B cell (primary cell): ENCODE data around the gene MCTP1. TPM values are rescaled to one million over a fixed set of nuclear protein-coding genes. Genes with fewer than 3 reads are reported as not detected.

Experiments used
- ATAC-seq: fragments of 200-7000 bp; cut with Tn5 transposase; one replicate; pipeline ENCODE4 v1.10.0; 2021; ENCODE audit warnings: low read depth, mild to moderate bottlenecking, moderate number of reproducible peaks, moderate library complexity
- CTCF ChIA-PET: fragments of 350-600 bp; sonication (Branson Sonifier 250); formaldehyde crosslinking; loops from one replicate; lab custom pipeline; 2021; ENCODE audit warnings: antibody characterized with exemption, inconsistent platforms; lab: Charles Lee
- POLR2A ChIA-PET: fragments of 350-600 bp; sonication (Branson Sonifier 250); formaldehyde crosslinking; loops from one replicate; lab custom pipeline; 2021; ENCODE audit warnings: antibody characterized with exemption; lab: Charles Lee
- DNase-seq: peaks from one replicate; pipeline ENCODE4 v3.0.0; 2013
- H2AFZ ChIP-seq: 2 replicates; pipeline ENCODE4 v1.6.1; 2012; ENCODE audit warnings: mild to moderate bottlenecking, low read depth, low read length; ENCODE audit not compliant: insufficient read depth, poor library complexity, severe bottlenecking
- H3K27ac ChIP-seq, 2 donors: 1 replicate in 1 of 2; 2 replicates in 1 of 2; pipeline ENCODE4 v1.5.1; 2012 to 2013; ENCODE audit warnings: low read length in 2 of 2, mild to moderate bottlenecking in 2 of 2, moderate library complexity in 1 of 2
- H3K27me3 ChIP-seq, 4 experiments: fragments of 200-600 bp in 1 of 4; sonication (generic) in 1 of 4; replicated peaks in 1 of 4; 1 replicate in 2 of 4; 2 replicates in 2 of 4; pipeline versions ENCODE4 v1.6.1 to v1.7.0; 2013 to 2016; ENCODE audit warnings: low read length in 3 of 4, mild to moderate bottlenecking in 2 of 4, mixed read lengths in 1 of 4, moderate library complexity in 1 of 4; ENCODE audit not compliant: insufficient read depth in 4 of 4, control insufficient read depth in 3 of 4; ENCODE audit errors: control extremely low read depth in 1 of 4
- H3K36me3 ChIP-seq, 2 experiments: replicated peaks in 1 of 2; 1 replicate in 1 of 2; 2 replicates in 1 of 2; pipeline versions ENCODE4 v1.6.1 to v1.7.1; 2013; ENCODE audit warnings: low read length in 1 of 2; ENCODE audit not compliant: insufficient read depth in 2 of 2, control insufficient read depth in 1 of 2; ENCODE audit errors: control extremely low read depth in 1 of 2, extremely low read depth in 1 of 2
- H3K4me1 ChIP-seq, 2 donors: fragments of 200-600 bp in 1 of 2; sonication (generic) in 1 of 2; 1 replicate in 1 of 2; 2 replicates in 1 of 2; pipeline versions ENCODE4 v1.5.1 to v1.6.1; 2013 to 2017; ENCODE audit warnings: low read length in 2 of 2; ENCODE audit not compliant: control insufficient read depth in 2 of 2, insufficient read depth in 2 of 2
- H3K4me2 ChIP-seq: replicated peaks from 2 replicates; pipeline ENCODE3; 2012; ENCODE audit warnings: mild to moderate bottlenecking, low read depth, low read length; ENCODE audit not compliant: poor library complexity, severe bottlenecking
- H3K4me3 ChIP-seq, 5 experiments: fragments of 200-600 bp in 1 of 5; sonication (generic) in 1 of 5; 1 replicate in 3 of 5; 2 replicates in 2 of 5; pipeline versions ENCODE4 v1.5.1 to v1.7.0; 2011 to 2016; ENCODE audit warnings: low read length in 4 of 5, mild to moderate bottlenecking in 4 of 5, low read depth in 2 of 5, control low read depth in 1 of 5, moderate library complexity in 1 of 5; ENCODE audit not compliant: insufficient read depth in 1 of 5; ENCODE audit errors: control extremely low read depth in 1 of 5, extremely low read depth in 1 of 5
- H3K79me2 ChIP-seq: fragments of 200-600 bp; sonication (generic); one replicate; pipeline ENCODE4 v1.6.0; 2016; ENCODE audit warnings: low read length; ENCODE audit not compliant: control insufficient read depth, insufficient read depth
- H3K9ac ChIP-seq: fragments of 200-600 bp; sonication (generic); 2 replicates; pipeline ENCODE4 v1.6.1; 2017; ENCODE audit warnings: mild to moderate bottlenecking, low read length, moderate library complexity
- H3K9me3 ChIP-seq, 3 donors: one replicate each; pipeline versions ENCODE4 v1.6.1 to v1.7.1; 2013; ENCODE audit warnings: low read length in 2 of 3; ENCODE audit not compliant: control insufficient read depth in 2 of 3, insufficient read depth in 1 of 3; ENCODE audit errors: control extremely low read depth in 1 of 3
- H4K20me1 ChIP-seq: 2 replicates; pipeline ENCODE4 v1.6.0; 2012; ENCODE audit warnings: mild to moderate bottlenecking, low read length; ENCODE audit not compliant: insufficient read depth, control insufficient read depth, poor library complexity, severe bottlenecking
- H3K27ac Mint-ChIP-seq: one replicate; pipeline ENCODE4 v1.8.0; 2021; ENCODE audit warnings: mixed read lengths
- H3K27me3 Mint-ChIP-seq: one replicate; pipeline ENCODE4 v1.8.0; 2021; ENCODE audit warnings: mixed read lengths
- H3K4me1 Mint-ChIP-seq: one replicate; pipeline ENCODE4 v1.8.0; 2021; ENCODE audit warnings: mixed read lengths
- H3K4me3 Mint-ChIP-seq: one replicate; pipeline ENCODE4 v1.8.0; 2021; ENCODE audit warnings: mixed read lengths
- H3K9me3 Mint-ChIP-seq: one replicate; pipeline ENCODE4 v1.8.0; 2022; ENCODE audit warnings: mixed read lengths; ENCODE audit not compliant: insufficient read depth
- EZH2 ChIP-seq: IDR thresholded peaks from 2 replicates; pipeline ENCODE4 v1.6.1; 2012; ENCODE audit warnings: borderline replicate concordance, low read depth, mild to moderate bottlenecking, moderate library complexity, low read length; ENCODE audit not compliant: insufficient read depth, poor library complexity, severe bottlenecking
- WGBS: methylation state at CpG from one replicate; pipeline ENCODE4 v1.1.5; 2013; ENCODE audit warnings: missing lambda C conversion rate; ENCODE audit not compliant: insufficient coverage; 5-methylcytosine and 5-hydroxymethylcytosine counted together
- intact Hi-C: fragments of 100-400 bp; cut with micrococcal nuclease; formaldehyde crosslinking; loops from one replicate; pipeline ENCODE4 v1.10.0; 2022
- polyA plus RNA-seq: library from polyadenylated mRNA; depleted of rRNA; stranded (reverse); fragments of >200 nt; gene quantifications from 2 replicates; pipeline ENCODE4 v1.2.3, GENCODE V29; 2012
- total RNA-seq, 2 donors: library from RNA; stranded (reverse); fragments of 120-200 nt in 1 of 2; gene quantifications; 1 replicate in 1 of 2; 2 replicates in 1 of 2; pipeline versions ENCODE4 v1.2.3 to v1.2.4, GENCODE V29; 2013 to 2022
- TF ChIP-seq, protein P1 (sequence below): fragments of 200-600 bp; IDR thresholded peaks from one replicate; pipeline ENCODE4 v1.8.0; 2022; ENCODE audit warnings: antibody characterized with exemption, mild to moderate bottlenecking

Gene MCTP1
- total and polyA plus RNA-seq, 2 donors (not counting 1 experiment from before 2014, with no cell fraction given): 0.42 to 2.5 TPM

DNA sequence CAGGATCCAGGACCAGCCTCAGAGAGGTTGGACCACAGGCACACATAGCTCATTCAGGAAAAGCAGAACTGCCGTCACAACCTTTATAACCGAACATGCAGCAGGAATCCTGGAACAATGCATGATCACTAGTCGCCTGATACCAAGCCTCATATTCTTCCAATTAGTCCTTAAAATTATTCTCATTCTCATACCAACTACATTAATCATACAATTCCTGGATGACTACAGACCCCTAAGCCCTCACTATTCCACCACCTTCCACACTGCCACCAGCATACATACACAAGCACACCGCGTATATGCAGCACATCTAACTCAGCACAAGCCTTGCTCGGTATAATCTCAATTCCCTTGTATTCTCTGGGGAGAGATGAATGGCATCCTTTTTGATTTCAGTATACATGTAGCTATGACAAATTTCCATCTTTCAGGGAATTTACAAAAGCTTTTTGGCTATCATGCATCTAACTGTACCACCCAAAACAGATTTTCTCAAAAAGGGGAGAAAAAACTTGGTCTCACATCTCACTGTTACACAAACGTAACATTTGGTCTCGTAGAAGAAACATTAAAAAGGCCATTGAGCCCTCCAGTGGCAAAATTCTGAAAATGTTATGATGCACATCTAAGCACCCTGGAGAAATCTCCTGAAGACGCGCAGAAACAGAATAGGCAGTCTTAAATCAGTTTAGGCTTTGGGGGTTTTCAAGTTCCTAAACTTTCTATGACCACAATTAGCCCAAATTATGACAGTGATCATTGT, 46.2 kb downstream of the MCTP1 start:
- Mint-ChIP-seq H3K4me1 (no peaks in the 10 kb centered on the region), H3K27me3 (peaks cover 9% of the 10 kb centered on the region), H3K9me3 (no peaks in the 10 kb centered on the region), H3K27ac (no peak overlapping the region), H3K4me3 (no peak overlapping the region)
- no peak overlapping the region for H3K27ac ChIP-seq
- H3K27me3 ChIP-seq: no peaks in the 10 kb centered on the region
- ChIA-PET POLR2A (no interaction called here), CTCF (no interaction called here)
- intact Hi-C loops: no loop called here
- 79% methylated on average over 5 of the region's 10 CpGs for WGBS
- no peak overlapping the region for H3K4me2 ChIP-seq
- H3K4me1 ChIP-seq: no peaks in the 10 kb centered on the region
- DNase-seq (no peak), ATAC-seq (no peak)
- H3K9ac ChIP-seq: no peak overlapping the region
- no peak for TF ChIP-seq EZH2
- TF ChIP-seq, protein P1, sequence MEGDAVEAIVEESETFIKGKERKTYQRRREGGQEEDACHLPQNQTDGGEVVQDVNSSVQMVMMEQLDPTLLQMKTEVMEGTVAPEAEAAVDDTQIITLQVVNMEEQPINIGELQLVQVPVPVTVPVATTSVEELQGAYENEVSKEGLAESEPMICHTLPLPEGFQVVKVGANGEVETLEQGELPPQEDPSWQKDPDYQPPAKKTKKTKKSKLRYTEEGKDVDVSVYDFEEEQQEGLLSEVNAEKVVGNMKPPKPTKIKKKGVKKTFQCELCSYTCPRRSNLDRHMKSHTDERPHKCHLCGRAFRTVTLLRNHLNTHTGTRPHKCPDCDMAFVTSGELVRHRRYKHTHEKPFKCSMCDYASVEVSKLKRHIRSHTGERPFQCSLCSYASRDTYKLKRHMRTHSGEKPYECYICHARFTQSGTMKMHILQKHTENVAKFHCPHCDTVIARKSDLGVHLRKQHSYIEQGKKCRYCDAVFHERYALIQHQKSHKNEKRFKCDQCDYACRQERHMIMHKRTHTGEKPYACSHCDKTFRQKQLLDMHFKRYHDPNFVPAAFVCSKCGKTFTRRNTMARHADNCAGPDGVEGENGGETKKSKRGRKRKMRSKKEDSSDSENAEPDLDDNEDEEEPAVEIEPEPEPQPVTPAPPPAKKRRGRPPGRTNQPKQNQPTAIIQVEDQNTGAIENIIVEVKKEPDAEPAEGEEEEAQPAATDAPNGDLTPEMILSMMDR: no peak
- H3K4me3 ChIP-seq: no peak overlapping the region
- H3K79me2 ChIP-seq: no peaks in the 10 kb centered on the region
- H3K9me3 ChIP-seq: no peaks in the 10 kb centered on the region
- no peaks in the 10 kb centered on the region for H3K36me3 ChIP-seq
- no peak overlapping the region for H2AFZ ChIP-seq
- H4K20me1 ChIP-seq: no peaks in the 10 kb centered on the region

DNA sequence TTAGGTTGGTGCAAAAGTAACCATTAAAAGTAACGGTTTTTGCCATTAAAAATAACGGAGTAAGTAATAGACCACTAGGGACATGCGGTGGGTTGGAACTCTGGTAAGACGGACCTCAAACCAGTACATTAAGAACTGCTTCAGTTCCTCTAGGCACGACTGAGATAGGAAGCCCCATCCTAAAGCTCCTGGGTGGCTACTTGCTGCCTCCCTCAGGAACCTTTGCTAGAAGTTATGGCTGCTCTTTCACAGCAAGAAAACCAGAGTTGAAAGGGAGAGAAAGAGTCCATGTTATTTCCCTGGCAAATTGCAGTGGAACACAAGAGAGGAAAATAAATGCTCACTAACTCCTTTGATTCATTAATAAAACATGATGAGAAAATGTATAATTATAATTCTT, 47.6 kb downstream of the MCTP1 start:
- Histone ChIP-seq H2AFZ (no peak overlapping the region), H4K20me1 (no peaks in the 10 kb centered on the region), H3K27me3 (no peaks in the 10 kb centered on the region), H3K4me2 (no peak overlapping the region), H3K36me3 (no peaks in the 10 kb centered on the region), H3K4me1 (no peaks in the 10 kb centered on the region), H3K9me3 (no peaks in the 10 kb centered on the region), H3K27ac (no peak overlapping the region), H3K9ac (no peak overlapping the region), H3K4me3 (no peak overlapping the region), H3K79me2 (no peaks in the 10 kb centered on the region)
- TF ChIP-seq, protein P1: no peak
- TF ChIP-seq EZH2: no peak
- H3K4me1 Mint-ChIP-seq: no peaks in the 10 kb centered on the region
- ATAC-seq (no peak), DNase-seq (no peak)
- H3K4me3 Mint-ChIP-seq: no peak overlapping the region
- no peaks in the 10 kb centered on the region for H3K27me3 Mint-ChIP-seq
- ChIA-PET CTCF (no interaction called here), POLR2A (no interaction called here)
- WGBS: no CpG with 5 or more reads among the region's 5 CpGs
- intact Hi-C loops: no loop called here
- no peaks in the 10 kb centered on the region for H3K9me3 Mint-ChIP-seq
- H3K27ac Mint-ChIP-seq: no peak overlapping the region
